ENCODE measurements around the gene SLC46A3. TPM values are rescaled to one million over a fixed set of nuclear protein-coding genes. Genes with fewer than 3 reads are reported as not detected.
"Not testable (repeated sequence)": the region's sequence is repeated elsewhere in the genome, so short reads cannot be mapped to it uniquely, and the experiment has no call there.

SLC46A3 gene
- total and polyA plus RNA-seq, 9 donors = 3.3 to 44.9 (median 6.8) TPM

- Histone ChIP-seq H3K4me1 (ENCODE audit: insufficient read depth) (no peaks in the 10 kb centered on the region), H3K4me3 (no peak overlapping the region), H3K9me3 (no peaks in the 10 kb centered on the region), H3K27ac (no peak overlapping the region), H3K27me3 (no peaks in the 10 kb centered on the region), H3K36me3 (no peaks in the 10 kb centered on the region)
- WGBS, 3 donors = 25 to 31% (median 30%) methylated on average over 5 to 7 of the region's 7 CpGs
- DNase-seq = no peak
- no peak for TF ChIP-seq EP300 (IDR thresholded peaks at IDR 0.05)
- no peak for TF ChIP-seq POLR2A (IDR thresholded peaks at IDR 0.05)
- no peak for TF ChIP-seq CTCF (IDR thresholded peaks at IDR 0.05)
- intact Hi-C loops (cut with DNase I) = no loop called here
Measured at GRCh38 chr13:28684257-28684656, 34.5 kb downstream of the SLC46A3 start.

- DNase-seq; H3K27ac ChIP-seq; H3K9me3 ChIP-seq; H3K4me3 ChIP-seq; H3K4me1 ChIP-seq (ENCODE audit: insufficient read depth); H3K27me3 ChIP-seq; intact Hi-C loops (cut with DNase I); H3K36me3 ChIP-seq: not testable (repeated sequence)
- WGBS, 3 donors = 82 to 88% (median 88%) methylated on average over 8 of the region's 8 CpGs
Measured at GRCh38 chr13:28683169-28683568, 35.6 kb downstream of the SLC46A3 start.

DNA sequence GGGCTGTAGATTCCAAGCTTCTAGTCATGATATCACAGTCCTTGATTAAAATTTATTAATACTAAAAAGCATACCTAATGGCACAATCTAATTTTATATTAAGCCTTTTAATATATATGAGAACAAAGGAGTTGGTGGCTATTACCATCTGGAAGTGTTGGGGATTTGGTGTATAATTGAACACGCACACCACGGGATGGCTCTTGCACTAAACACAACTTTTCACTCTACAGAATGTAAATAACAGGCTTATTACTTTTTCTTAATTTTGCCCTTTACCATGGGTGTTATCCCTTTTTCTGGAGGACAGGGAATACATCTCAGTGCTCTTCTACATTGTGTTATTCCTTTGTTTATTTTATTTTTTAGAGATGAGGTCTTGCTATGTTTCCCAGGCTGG is 38.2 kb downstream of the SLC46A3 start:
- 62 to 86% (median 84%) methylated on average over 2 of the region's 2 CpGs for WGBS, 3 donors
- Histone ChIP-seq H3K36me3 (no peaks in the 10 kb centered on the region), H3K27me3 (no peaks in the 10 kb centered on the region), H3K4me1 (ENCODE audit: insufficient read depth) (no peaks in the 10 kb centered on the region), H3K4me3 (no peak overlapping the region), H3K9me3 (no peaks in the 10 kb centered on the region), H3K27ac (no peak overlapping the region)
- intact Hi-C loops (cut with DNase I) = no loop called here
- TF ChIP-seq EP300 (IDR thresholded peaks at IDR 0.05) (no peak), CTCF (IDR thresholded peaks at IDR 0.05) (no peak), POLR2A (IDR thresholded peaks at IDR 0.05) (no peak)
- DNase-seq = no peak

GRCh38 chr13:28679628-28680027 is 39.1 kb downstream of the SLC46A3 start:
- intact Hi-C loops (cut with DNase I) = no loop called here
- Histone ChIP-seq H3K36me3 (no peaks in the 10 kb centered on the region), H3K27ac (no peak overlapping the region), H3K4me1 (ENCODE audit: insufficient read depth) (no peaks in the 10 kb centered on the region), H3K27me3 (no peaks in the 10 kb centered on the region), H3K4me3 (no peak overlapping the region), H3K9me3 (no peaks in the 10 kb centered on the region)
- 69 to 90% (median 78%) methylated on average over 1 of the region's 1 CpG for WGBS, 3 donors
- DNase-seq = no peak
- TF ChIP-seq CTCF (IDR thresholded peaks at IDR 0.05) = no peak
- TF ChIP-seq POLR2A (IDR thresholded peaks at IDR 0.05) = no peak
- no peak for TF ChIP-seq EP300 (IDR thresholded peaks at IDR 0.05)

DNA sequence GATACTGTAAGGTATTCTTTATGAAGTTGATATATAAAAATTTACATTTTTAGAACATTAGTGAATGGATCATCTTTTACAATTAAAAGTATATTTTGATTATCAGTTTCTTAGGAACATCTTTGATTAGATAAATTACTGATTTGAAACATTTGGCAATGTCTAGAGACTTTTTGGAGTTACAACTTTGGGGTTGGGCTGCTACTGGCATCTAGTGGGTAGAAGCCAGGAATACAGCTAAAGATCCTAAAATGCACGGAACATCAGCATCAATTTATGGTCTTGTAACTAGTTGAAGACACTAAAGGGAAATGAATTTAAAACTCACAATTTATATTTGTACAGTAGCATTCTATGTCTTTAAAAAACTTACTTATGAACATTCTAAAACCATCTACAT is 40.0 kb downstream of the SLC46A3 start:
- 74 to 81% (median 80%) methylated on average over 1 of the region's 1 CpG for WGBS, 3 donors
- TF ChIP-seq EP300 (IDR thresholded peaks at IDR 0.05) (no peak), POLR2A (IDR thresholded peaks at IDR 0.05) (no peak), CTCF (IDR thresholded peaks at IDR 0.05) (no peak)
- no peak for DNase-seq
- no peaks in the 10 kb centered on the region for H3K36me3 ChIP-seq
- no peak overlapping the region for H3K27ac ChIP-seq
- H3K4me1 ChIP-seq (ENCODE audit: insufficient read depth) = no peaks in the 10 kb centered on the region
- H3K27me3 ChIP-seq = no peaks in the 10 kb centered on the region
- intact Hi-C loops (cut with DNase I) = no loop called here
- H3K9me3 ChIP-seq = no peaks in the 10 kb centered on the region
- no peak overlapping the region for H3K4me3 ChIP-seq
